ENCODE data around the gene ZNF662.

Gene ZNF662

DNA sequence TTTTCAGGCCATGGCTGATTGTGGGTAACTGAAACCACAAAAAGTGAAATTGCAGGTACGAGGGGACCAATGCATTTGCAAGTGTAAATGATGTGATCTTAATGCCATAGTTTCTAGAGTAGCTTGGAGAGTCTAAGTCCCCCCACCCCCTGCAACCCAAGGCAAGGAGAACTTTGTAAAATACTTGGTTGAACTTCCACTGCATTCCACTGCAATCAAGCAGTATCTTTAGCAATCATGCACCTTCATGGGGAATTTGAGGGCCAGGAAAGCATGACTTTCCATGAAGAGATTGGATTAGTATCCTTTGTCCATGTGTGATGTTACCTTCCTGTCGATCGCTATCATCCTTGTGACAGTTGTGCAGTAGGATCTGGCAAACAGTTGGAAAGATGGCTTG lies 18.9 kb upstream of the ZNF662 start:
- DNase-seq = no peak

DNA sequence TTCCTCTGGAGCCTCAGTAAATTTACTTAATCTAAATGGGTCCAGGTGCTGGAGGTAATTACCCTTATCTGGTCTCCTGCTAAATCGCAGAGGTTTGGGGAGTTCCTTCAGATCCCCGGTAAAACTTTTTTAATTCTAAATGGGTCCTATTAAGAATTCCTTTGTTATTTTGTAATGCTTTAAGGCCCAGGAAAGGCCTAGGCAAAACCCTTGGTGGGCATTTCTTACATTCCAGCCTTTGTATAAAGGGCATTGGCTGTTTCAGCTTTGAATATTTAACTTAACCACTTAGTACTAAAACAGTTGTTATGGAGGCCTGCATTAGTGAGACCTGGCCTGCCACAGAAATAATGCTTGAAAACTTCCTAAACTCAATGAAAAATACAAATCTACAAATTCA lies 14.9 kb upstream of the ZNF662 start:
- DNase-seq = no peak

DNA sequence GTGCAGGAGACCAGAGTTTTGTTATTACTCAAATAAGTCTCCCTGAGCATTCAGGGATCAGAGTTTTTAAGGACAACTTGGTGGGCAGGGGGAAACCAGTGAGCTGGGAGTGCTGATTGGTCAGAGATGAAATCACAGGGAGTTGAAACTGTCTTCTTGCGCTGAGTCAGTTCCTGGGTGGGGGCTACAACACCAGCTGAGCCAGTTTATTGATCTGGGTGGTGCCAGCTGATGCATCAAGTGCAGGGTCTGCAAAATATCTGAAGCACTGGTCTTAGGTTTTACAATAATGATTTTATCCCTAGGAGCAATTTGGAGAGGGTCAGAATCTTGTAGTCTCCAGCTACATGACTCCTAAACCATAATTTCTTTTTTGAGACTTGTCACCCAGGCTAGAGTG lies 13.8 kb upstream of the ZNF662 start:
- DNase-seq = no peak

DNA sequence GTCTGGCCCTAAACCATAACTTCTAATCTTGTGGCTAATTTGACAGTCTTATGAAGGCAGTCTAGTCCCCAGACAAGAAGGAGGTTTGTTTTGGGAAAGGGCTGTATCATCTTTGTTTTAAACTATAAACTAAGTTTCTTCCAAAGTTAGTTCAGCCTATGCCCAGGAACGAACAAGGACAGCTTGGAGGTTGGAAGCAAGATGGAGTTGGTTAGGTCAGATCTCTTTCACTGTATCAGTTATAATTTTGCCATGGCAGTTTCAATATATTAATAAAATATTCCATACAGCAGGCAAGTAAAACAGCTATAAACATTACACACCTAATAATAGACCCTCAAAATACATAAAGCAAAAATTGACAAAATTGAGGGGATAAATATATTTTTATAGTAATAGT lies 13.1 kb upstream of the ZNF662 start:
- no peak for DNase-seq

DNA sequence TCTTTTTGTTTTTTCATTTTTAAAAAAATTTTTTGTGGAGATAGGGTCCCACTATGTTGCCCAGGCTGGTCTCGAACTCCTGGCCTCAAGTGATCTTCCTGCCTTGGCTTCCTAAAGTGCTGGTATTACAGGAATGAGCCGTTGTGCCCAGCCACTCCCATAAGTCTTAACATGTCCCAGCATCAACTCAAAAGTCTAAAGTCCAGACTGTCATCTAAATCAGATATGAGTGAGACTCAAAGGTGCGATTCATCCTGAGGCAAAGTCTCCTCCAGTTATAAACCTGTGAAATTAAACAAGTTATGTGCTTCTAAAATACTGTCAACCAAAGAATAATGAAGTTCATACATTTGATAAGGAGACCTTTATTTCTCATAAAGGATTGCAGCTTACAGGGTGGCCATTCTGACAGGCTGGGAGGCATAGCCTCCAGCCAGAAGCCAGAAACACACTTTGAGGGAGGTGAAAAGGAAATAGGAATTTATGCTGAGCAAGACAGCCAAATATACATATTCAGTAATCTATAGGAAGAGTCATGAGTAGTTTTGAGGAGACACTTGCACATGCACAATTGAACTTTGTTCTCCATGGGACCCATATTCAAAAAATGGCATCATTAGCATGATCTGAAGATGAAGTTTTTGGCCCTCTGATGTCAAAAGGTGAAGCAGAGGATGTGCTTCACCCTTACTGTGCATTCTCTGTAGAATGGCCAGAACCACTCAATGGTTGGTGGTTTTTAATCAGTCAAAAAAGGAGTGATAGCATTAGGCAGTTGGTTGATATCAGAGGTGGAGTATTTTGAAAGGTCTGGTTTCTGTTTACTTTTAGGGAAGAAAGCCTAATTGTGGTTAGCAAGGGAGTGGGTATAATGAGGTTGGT lies 11.0 kb upstream of the ZNF662 start:
- no peak for DNase-seq

DNA sequence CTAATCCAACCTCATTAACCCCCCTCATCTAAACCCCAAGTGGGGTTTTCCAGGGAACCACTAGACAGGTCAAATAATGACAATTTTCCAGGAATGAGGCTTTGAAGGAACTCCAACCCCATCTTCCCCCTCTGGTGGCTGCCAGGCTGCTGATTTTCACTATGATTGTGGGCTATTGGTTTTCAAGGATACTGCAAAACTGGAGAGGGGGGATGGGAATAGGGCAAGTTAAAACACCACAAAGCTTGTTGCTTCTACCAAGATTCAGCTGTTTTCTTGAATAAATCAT lies 10.4 kb upstream of the ZNF662 start:
- DNase-seq = no peak

DNA sequence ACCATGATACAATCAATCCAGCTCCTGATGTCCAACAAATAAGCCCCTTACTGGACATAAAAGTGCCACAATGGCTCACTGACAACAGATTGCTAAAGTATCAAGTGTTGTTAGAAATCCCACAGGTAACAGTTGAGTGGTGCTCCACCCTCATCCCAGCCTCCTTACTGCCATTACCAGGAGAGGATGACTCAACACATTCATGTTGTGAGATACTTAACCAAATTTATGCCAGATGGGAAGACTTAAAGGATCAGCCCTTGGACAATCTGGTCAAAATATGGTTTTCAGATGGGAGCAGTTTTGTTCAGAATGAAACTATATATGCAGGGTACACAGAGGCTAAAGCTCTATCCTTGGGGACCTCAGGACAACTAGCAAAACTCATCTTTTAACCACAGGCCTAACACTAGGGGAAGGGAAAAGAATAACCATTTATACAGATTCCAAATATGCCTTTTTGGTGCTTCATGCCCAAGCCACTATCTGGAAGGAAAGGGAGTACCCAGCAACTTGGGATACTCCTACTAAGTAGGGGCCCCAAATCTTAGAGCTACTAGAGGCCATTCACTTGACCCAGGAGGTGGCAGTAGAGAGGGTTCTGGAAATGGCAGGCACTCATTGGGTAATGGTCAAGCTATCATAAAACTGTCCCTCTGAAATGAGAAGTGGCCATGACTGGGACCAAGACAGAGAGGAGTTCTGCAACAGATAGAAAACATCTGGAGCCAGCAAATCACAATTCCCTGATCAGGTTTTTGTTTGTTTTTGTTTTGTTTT lies 6.9 kb upstream of the ZNF662 start:
- DNase-seq = no peak

DNA sequence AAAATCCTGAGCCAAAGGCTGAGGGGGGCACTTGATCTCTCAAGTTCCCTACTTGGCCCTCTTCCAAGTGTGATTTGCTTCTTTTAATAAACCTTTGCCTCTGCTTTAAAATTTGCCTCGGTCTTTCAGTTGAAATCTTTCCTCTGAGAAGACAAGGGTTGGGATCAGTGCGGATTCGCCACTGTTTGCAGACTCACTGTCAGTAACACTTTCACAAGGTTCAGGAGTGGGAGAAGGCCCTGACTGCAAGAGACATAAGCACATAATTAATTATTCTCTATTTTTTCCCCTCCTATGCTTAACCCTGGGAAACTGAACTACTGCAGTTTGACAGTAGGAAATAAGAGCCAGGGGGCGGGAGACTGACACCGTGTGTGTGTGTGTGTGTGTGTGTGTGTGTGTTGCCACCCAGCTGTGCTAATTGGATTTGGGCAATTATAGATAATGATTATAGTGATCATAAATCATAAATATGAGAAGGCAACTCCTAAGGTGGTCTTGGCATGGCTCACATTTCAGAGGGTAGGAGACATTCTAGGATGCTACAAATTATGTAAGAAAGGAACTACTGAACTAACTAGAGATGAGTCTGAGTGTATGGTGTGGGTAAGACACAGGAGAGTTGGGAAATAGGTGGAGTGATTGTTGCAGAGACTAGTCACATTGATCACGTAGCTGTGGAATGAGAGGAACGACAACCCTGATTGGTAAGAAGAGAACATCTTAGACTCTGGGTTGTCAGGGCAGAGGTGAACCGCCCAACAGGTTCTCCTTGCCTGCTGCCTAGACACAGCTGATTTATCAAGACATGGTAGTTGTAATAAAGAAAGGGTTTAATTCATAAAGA lies 5.5 kb upstream of the ZNF662 start:
- no peak for DNase-seq

DNA sequence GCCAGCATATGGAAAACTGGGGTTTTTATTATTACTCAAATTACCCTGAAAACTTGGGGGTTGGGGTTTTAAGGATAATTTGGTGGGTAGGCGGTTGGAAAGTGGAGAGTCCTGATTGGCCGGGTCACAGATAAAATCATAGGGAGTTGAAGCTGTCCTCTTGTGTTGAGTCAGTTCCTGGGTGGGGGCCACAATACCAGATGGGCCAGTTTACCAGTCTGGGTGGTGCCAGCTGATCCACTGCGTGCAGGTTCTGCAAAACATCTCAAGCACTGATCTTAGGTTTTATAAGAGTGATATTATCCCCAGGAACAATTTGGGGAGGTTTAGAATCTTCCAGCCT lies 4.9 kb upstream of the ZNF662 start:
- DNase-seq = no peak

DNA sequence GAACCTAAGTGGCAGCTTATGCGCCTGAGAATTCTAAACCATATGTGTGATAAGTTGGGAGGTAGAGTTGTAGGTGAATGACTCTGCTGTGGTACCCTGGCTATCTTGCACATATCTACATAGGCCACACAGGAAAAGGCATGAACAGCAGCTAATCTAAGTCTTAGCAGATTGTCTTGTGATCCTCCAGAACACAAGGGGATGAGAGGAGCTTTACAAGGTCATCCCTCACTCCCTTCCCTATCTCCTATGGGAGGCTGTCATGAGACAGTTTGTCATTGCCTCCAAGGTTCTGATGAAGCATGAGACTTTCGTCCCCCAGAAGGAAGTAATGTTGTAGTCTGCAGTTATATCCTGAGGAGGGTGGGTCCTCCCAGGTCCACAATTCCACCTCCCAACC lies 3.7 kb upstream of the ZNF662 start:
- DNase-seq = no peak

DNA sequence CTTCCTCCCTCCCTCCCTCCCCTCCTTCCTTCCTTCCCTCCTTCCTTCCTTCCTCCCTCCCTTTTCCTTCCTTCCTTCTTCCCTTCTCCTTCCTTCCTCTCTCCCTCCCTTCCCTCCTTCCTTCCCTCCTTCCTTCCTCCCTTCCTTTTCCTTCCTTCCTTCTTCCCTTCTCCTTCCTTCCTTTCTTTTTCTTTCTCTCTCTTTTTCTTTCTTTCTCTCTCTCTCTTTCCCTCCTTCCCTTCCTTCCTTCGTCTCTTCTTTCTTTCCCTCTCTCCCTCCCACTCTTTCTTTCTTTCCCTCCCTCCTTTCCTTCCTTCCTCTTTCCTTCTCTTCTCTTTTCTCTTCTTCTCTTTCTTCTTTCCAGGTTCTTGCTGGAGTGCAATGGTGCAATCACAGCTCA lies 1.9 kb upstream of the ZNF662 start:
- DNase-seq = no peak

DNA sequence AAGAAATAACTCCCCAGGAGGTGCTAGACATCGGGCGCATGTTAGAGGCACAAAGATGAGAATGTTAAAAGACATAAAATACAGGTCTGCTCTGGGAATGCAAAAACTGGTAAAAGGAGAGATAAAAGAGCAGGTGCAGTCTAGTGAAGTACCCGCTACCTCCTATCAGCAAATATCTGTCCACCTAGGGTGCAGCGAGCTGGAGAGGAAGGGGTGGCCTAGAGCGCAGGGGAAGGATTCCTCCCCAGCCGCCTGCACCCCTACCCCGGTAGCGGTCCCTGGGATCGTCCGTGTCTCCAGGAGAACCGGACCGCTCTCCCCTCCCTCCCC lies 237 bp upstream of the ZNF662 start:
- DNase-seq = no peak

DNA sequence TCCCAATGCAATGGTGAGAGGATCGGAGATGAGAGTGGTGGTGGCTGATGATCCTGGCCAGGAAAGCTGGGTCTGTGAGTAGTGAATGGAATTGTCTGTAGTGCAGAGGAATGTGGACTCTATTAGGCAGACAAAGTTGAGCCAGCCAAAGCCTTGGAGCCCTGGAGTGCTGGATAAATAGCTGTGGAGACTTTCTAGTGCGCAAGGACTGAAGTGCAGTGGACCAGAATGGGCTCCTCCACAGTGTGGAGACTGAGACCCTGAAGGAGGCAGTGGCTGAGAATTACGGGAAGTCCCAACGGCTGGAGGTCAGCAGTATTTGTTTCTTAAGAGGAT lies 874 bp downstream of the ZNF662 start:
- DNase-seq = no peak

DNA sequence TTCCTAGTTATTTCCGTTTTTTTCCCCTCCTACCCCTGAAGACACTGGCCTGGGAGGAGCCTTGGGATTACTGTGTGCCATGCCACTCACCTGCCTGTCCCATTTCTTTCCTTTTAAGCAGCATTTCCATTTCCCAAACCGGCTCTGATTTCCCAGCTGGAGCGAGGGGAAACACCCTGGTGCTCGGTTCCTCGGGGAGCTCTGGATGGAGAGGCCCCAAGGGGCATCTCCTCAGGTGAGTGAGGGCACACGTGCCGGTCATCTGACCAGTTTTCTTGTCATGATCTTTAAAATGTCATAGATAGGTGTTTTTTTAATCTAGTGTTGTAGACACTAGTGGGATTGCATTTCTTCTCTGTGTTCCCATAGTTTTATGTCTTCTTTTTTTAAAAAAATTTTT lies 2.7 kb downstream of the ZNF662 start:
- no peak for DNase-seq

DNA sequence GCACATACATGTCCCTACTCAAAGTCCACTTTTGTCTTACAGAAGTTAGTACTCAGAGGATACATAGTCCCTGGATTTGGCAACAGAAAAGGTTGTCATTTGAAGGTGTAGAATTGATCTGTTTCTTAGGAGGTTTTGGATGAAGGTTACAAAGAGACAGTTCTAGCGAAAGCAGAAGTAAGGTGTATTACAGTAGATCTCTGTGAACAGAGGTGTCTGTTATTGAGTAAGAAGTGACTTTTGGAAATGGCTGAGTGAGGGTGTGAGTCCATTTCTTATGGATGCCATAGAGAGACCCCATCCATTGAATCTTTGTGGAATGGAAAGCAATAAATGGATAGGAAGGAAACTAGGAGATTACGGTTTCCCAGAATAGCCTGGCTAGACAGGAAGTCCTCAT lies 5.6 kb downstream of the ZNF662 start:
- no peak for DNase-seq

DNA sequence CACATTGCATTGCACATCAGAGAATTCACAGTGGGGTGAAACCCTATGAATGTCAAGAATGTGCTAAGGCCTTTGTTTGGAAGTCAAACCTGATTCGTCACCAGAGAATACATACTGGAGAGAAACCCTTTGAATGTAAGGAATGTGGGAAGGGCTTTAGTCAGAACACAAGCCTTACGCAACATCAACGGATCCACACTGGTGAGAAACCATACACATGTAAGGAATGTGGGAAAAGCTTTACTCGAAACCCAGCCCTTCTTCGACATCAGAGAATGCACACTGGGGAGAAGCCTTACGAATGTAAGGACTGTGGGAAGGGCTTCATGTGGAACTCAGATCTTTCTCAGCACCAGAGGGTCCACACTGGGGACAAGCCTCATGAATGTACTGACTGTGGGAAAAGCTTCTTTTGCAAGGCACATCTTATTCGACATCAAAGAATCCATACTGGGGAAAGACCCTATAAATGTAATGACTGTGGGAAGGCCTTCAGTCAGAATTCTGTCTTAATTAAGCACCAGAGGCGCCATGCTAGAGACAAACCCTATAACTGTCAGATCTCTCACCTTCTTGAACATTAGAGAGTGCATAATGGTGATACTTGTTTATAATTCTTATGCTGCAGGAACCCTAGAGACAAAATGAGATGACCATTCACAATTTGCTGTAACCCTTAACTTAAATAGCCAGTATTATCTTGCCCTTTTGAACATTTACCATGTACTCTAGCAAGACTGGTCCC lies 9.0 kb downstream of the ZNF662 start:
- no peak for DNase-seq

DNA sequence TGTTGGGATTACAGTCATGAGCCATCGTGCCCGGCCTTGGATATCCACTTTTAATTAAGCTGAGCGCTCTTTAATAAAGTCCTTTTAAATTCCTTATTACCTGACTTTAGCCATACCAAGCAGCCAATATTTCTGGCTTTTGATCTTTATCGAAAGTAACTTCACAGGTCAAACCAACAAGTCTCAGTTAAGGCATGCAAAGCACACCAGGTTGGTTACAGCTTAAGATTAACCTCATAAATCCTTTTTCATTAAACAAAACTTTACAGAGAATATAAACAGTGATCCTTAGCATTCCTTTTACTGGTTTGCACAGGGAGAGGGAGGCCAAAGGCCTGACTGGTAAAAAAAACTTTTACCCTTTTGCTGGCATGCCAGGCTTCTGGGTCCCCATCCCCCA lies 17.7 kb downstream of the ZNF662 start:
- DNase-seq = no peak

DNA sequence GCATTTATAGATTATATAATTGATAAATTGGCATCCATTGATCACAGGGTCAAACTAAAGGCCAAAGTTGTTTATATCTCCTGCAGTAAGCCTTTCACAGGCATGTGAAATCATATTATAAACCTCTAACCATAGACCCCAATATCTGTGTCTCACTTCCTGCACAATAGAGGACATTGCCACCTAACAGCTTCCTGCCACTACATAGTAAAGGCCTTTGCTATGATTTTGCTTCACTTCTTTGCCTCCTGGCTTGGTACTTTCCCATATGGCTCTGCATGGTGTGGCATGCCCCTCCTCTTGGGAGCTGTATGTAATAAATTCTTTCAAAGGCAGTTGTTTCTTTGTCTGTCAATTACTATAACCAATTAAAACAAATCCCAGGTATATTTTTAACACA lies 20.4 kb downstream of the ZNF662 start:
- no peak for DNase-seq

DNA sequence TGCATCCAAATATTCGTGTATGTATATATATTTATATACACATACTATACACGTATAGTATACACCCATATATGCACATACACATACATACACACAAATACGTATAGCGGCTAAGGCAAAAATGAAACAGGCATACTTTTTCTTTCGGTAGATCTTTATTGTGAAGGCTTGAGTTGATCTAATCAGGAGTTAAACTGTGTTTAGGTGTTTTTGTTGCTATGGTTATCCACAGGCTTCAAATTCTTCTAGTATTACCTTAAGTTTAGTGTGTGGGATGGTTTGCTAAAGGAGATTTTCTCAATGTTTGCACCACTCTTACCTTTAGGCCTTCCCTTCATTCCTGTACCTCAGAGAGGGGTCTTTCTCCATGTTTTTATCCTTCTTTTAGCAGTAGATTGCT lies 28.2 kb downstream of the ZNF662 start:
- DNase-seq = no peak

DNA sequence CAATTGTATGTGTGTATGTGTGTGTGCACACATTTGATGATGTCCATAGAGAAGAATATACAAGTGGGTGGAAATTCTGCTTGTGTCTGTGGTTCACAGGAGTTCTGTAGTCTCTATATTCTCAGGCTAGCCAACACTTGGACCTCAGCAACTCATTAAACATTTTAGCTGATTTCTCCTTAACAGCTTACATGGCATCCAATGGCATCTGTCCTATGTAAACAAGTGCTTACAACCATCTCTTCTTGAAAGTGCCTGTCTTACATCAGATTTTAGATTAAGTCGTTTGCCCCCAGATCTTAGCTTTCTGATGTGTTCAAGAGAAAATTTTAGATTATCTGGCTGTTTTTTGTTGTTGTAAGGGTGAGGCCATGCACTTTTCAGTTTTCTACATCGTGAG lies 29.0 kb downstream of the ZNF662 start:
- DNase-seq = no peak

DNA sequence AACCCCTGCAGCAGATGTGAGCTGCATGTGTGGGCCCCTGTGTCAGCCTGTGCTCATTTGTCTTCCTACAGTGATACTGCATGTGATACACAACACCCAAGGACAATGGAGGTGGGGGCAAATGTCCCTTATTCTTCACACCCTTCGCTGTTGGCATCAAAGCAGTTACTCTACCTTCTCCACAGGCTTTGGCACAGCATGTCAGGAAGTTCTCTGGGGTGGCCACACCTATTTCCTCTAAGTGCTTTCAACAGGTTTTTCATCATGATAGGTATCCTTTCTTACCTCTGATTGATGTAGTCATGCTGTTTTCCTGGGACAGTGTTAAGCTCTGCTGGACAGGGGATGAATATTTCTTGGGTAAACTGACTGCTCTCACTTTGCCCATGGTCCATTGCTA lies 29.5 kb downstream of the ZNF662 start:
- DNase-seq = no peak

DNA sequence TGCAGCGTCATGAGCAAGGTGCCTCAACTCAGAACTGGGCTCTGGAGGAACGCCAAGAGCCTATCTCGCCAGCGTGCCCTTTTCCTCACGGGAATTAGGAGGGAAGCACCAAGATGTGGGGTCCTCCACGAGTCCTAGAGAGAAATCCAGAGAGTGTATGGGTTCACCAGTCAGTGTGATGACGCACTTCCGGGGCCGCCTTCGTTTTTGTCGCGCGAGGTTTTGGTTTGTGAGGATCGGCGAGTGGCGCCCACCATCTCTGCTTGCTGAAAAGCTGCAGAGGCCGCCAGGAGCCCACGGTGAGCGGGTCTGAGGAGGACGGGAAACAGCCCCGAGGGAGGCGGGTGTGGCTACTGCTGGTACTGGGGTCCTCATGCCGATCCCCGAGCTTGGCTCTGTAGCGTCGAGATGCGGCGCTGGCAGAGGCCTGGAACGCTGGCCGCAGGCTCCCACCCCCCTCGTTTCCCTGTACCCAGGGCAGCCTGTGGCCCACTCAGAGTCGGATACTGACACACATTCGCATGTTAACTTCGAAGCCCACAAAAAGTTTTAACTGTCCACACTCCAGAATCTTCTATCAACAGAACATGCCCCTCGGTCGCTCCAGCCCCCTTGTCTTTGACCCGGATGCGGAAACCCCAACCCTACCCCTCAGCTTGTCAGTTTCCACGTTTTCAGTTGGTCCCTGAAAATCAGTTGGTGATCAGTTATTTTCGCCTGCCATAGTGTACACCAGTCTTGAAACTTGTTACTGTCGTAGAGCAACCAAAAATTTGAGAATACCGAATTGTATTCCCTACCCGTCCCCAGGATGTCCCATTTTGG lies 30.4 kb downstream of the ZNF662 start:
- DNase-seq = no peak

DNA sequence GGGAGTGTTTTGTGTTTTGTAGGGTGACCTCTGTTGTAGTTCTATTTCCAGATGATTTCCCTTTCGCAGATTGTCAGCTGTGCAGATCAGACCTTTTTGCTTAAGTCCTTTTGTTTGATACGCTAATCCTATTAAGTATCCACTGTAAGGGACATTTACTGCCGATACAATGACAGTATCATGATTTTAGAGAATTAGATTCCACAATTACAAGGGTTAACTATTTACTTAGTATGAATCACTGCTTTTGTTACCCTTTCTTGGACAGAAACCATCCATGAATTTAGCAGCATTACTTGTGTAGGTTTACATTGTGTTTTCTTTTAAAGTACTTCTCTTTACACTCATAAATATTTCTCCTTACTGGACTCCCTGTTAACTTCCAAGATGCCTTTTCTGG lies 31.4 kb downstream of the ZNF662 start:
- DNase-seq = no peak
